HG03175 (cell line): Measurements from ENCODE around the gene ANKRD55.
"Not testable (repeated sequence)": the region's sequence is repeated elsewhere in the genome, so short reads cannot be mapped to it uniquely, and the experiment has no call there.

Source experiments
- ATAC-seq: cut with Tn5 transposase; IDR thresholded peaks from one replicate; pipeline ENCODE4 v1.9.1; 2021; ENCODE audit warnings: mild to moderate bottlenecking, moderate library complexity; ENCODE audit not compliant: unreplicated experiment

The ANKRD55 gene

DNA sequence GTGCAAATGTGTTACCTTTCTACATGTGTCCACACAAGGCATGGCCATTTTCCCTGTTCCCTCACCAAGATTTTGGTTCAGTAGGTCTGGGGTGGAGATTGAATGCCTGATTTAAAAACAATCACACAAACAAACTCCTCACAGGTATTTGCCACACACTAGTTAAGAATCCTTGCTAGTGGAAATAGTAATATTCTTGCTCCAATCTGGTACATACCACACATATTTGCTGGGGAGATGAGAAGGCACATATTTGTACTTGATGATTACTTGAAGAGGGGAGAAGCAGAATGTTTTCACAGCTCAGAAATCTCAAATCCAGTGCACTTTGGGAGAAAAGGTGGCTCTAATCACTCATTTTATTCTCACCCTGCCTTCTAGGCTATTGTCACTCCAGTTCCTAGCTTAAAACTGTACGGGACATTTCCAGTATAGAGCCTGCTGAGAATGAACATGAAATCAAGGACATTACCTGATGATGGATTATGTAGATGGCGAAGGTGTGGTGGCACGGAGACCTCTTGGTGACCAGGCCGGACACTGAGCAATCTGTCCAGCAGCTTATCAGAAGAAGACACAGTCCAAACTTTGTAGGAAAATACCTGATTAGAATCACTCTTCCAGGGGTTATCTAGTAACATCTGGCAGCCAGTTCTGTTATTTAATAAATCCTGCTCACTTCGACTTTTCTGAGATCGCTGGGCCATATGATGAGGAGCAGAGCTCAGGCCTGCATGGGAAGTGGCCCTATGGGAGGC, 122.3 kb downstream of the ANKRD55 start:
- no peak for ATAC-seq

- no peak for ATAC-seq
These were observed 124.9 kb downstream of the ANKRD55 start for GRCh38 chr5:56108246-56108645.

GRCh38 chr5:56106837-56107236, 126.3 kb downstream of the ANKRD55 start:
- no peak for ATAC-seq

DNA sequence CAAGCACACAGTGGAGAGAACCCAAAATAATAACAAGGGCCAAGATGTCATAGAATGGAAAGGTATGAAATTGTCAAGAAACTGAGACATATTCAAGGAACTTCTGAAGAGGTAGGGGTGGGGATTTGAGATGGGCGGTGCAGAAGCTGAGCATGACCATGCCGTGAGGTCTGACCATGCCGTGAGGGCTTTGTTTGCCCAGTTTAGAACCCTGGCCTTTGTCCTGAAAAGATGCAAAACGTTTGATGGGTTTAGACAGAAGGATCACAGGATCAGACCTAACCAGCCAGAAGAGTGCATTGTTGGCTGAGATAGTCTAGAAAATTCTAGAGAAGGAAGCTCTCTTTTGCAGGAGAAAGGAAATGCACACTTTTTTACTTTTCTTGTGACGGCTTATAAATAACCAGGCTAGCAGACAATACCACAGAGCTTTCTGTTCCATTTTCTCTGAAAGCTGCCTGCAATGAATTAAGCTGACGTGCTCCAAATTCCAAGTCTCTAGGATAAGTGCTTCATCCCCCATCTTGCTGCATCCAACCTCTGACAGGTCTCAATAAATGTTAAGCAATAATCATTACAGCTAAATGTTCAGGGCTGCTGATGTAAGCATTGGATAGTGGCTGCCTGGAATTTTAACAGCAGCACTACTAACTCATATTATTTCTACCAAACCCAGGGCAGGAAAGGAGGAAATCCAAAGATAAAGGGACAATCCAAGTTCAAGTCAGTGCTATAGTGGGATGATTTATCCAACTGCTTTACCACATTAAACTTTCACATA, 127.4 kb downstream of the ANKRD55 start:
- no peak for ATAC-seq

DNA sequence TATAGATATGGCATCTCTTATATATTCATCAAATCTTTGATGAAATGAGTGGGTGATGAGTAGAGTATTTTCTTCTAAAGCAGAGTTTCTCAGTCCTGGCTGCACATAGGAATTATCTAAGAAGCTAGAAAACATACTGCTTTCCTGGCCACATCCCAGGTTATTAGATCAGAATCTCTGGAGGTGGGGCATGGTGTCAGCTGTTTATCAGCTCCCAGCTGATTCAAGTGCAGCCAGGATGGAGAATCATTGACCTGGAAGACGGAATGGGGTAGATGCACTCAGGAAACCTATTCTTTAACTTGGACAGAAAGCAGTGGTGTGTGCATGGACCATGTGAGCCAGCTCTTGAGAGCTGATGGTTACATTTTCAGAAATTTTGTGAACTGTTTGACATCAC, 130.2 kb downstream of the ANKRD55 start:
- no peak for ATAC-seq

DNA sequence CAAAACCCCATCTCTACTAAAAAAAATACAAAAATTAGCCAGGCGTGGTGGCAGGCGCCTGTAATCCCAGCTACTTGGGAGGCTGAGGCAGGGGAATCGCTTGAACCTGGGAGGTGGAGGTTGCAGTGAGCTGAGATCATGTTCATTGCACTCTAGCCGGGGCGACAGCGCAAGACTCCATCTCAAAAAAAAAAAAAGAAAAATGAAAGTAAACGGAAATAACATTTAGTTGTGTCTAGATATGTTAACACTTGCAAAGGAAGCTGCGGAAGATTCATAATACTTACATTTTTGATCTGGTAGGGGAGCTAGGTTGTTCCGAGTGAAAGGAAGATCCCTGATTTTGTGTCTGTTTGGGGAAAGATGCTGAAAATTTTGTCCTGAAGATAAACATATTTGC, 130.9 kb downstream of the ANKRD55 start:
- ATAC-seq, result not testable (repeated sequence)

GRCh38 chr5:56101180-56101579, 131.9 kb downstream of the ANKRD55 start:
- no peak for ATAC-seq

DNA sequence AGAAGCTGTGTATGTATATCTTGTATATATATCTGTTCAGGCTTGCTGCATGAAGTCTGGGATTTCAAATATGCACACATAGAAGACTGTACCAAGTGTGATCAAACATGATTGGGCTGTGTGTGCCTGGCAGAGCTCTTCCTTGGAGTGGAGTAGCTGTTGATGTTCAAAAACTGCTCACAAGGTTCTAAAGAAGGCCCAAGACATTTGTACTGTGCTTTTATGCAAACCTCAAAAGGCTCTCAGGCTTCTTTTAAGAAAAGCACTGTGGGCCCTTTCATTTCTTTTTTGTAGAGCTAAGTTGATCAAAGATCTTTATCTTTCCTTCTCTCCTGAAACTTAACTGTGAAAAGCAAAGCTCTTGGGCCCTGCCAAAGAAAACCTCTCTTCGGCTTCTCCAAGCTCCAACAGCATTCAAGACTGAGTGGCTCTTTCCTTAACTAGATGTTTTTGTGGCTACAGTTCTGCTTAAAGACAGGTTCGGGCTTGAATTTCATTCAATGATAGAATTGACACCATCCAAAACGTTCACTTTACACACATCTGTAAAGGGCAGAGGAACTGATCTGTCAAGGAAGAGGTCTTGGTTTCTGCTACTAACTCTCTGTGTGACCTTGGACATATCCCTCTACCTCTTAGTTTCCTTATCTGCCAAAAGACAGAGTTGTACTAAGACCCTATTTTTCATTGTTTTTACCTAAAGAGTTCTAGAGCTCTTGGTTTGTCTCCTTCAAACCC, 132.5 kb downstream of the ANKRD55 start:
- no peak for ATAC-seq

DNA sequence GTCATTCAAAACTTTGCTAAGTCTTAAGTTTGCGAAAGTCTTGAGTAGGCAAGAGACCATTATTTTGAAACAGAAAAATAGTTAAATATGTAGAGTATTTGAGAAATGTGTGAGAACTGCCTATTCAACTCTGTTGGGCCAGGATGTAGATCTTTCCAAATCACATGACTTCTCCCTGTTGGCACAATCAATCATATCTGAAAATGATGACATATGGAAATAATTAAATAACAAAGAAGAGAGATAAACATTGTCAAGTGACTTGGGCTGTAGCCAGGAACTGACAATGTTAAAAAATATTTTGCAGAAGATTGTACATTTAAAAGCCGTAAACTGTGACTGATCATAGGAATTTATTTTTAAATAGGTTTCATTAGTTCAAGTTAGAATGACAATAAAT, 133.8 kb downstream of the ANKRD55 start:
- ATAC-seq, result no peak

- no peak for ATAC-seq
These were observed 136.1 kb downstream of the ANKRD55 start for GRCh38 chr5:56097055-56097454.

GRCh38 chr5:56095579-56096102, 137.5 kb downstream of the ANKRD55 start:
- ATAC-seq, result peak; percentile 77

DNA sequence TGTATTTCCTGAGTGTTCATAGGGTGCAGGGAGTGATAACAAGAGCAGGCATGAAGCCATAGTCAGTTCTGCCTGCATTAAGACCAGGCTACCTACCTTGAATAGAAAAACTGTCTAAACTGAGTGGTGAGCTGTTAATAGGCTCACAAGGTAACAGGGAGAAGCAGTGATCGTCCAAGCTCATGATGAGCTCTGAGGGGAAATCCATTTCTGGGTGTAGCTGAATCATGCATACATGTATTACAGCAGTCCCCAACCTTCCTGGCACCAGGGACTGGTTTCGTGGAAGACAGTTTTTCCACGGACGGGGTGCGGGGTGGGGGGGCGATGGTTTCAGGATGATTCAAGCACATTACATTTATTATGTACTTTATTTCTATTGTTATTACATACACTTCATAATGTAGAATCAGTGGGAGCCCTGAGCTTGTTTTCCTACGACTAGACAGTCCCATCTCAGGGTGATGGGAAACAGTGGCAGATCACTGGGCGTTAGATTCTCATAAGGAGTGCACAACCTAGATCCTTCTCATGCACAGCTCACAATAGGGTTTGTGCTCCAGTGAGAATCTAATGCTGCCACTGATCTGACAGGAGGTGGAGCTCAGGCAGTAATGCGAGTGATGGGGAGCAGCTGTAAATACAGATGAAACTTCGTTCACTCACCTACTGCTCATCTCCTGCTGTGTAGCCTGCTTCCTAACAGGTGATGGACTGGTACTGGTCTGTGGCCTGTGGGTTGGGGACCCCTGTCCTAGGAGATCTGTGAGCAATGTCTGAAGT, 138.4 kb downstream of the ANKRD55 start:
- ATAC-seq, result peak; percentile 29

DNA sequence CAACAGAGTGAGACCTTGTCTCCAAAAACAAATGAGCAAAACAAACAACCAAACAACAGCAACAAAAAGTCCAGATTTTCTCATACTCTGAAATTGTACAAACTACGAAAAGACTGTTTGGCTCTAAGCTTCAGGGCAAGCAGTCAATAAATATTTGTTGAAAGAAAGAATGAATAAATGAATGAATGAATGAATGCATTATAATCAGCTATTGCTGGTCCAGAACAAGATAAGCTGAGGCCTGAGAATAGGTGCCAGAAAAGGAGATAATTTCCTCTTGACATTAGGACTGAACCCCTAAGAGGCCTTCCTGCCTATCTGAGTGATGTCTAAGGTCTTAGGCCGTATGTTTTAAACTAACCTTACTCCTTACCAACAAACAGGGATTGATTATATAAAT, 139.2 kb downstream of the ANKRD55 start:
- ATAC-seq, result no peak

- ATAC-seq, result no peak
These were observed 141.0 kb downstream of the ANKRD55 start for GRCh38 chr5:56092115-56092514.

GRCh38 chr5:56091664-56092063, 141.5 kb downstream of the ANKRD55 start:
- no peak for ATAC-seq

- no peak for ATAC-seq
These were observed 142.2 kb downstream of the ANKRD55 start for GRCh38 chr5:56090793-56091460.

GRCh38 chr5:56088967-56089829, 143.9 kb downstream of the ANKRD55 start:
- peak; percentile 84 for ATAC-seq

- ATAC-seq, result no peak
These were observed 144.6 kb downstream of the ANKRD55 start for GRCh38 chr5:56088431-56088949.

DNA sequence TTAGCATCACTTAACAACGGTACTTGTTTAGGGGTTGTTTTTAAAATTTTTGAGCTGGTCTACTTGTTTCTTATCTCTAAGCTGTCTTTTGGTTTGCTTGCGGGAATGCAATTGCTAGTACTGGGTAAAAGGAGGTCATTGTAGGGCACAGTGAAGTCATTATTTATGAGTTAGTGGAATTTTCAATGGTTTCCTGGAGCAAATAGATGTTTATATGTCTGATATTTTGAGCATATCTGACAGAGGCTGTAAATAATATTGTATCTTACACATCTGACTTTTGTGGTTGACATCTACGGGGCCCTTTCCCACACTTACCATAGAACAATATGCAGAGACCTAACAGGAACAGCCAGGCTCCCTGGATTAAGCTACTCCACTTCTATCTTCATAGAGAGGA, 147.9 kb downstream of the ANKRD55 start:
- ATAC-seq, result no peak
